OCI-LY7 (cell line): Measurements from ENCODE around the gene BAIAP2.

Experiments used
- CTCF ChIP-seq: fragments of 200-600 bp; sonication (generic); conservative IDR thresholded peaks from 2 replicates; pipeline ENCODE4 v1.5.1; 2014; ENCODE audit warnings: mild to moderate bottlenecking, antibody characterized with exemption, low read length, moderate library complexity, mixed read lengths
- EZH2phosphoT487 ChIP-seq: fragments of 200-600 bp; sonication (generic); IDR thresholded peaks from 2 replicates; pipeline ENCODE4 v1.6.1; 2018; ENCODE audit warnings: low read depth, borderline replicate concordance, mild to moderate bottlenecking, mixed run types, antibody characterized with exemption, low read length, moderate library complexity, mixed read lengths

- TF ChIP-seq CTCF = no peak
- TF ChIP-seq EZH2phosphoT487 = no peak
Observed at GRCh38 chr17:81069135-81069645, 34.2 kb downstream of the BAIAP2 start.
